K562 (cell line): ENCODE data around the gene COL23A1. TPM values are rescaled to one million over a fixed set of nuclear protein-coding genes. Genes with fewer than 3 reads are reported as not detected.

ENCODE experiments used
- ARNT ChIP-seq, 2 experiments: fragments of 450-650 bp; IDR thresholded peaks; 2 replicates each; pipeline ENCODE4 v1.6.1; 2016; ENCODE audit warnings: mild to moderate bottlenecking in 1 of 2
- ASH1L ChIP-seq: fragments of 450-650 bp; IDR thresholded peaks from 2 replicates; pipeline ENCODE4 v1.6.1; 2018; ENCODE audit warnings: borderline replicate concordance, mild to moderate bottlenecking, low read depth; ENCODE audit not compliant: partially characterized antibody
- CBX3 ChIP-seq, 2 experiments: IDR thresholded peaks; 1 replicate in 1 of 2; 2 replicates in 1 of 2; pipeline ENCODE4 v1.6.1; 2012; ENCODE audit warnings: inconsistent platforms in 2 of 2, low read length in 2 of 2, borderline replicate concordance in 1 of 2, control low read depth in 1 of 2
- E2F6 ChIP-seq, 2 experiments: IDR thresholded peaks; 2 replicates each; pipeline ENCODE4 v1.6.1; 2011; ENCODE audit warnings: borderline replicate concordance in 1 of 2, control low read depth in 1 of 2, low read depth in 1 of 2, low read length in 1 of 2, mild to moderate bottlenecking in 1 of 2, mixed read lengths in 1 of 2, moderate library complexity in 1 of 2; ENCODE audit not compliant: insufficient read depth in 1 of 2, insufficient read length in 1 of 2, poor library complexity in 1 of 2, severe bottlenecking in 1 of 2; ENCODE audit errors: extremely low read depth in 1 of 2
- HMG20A ChIP-seq: fragments of 450-650 bp; formaldehyde crosslinking; conservative IDR thresholded peaks from 2 replicates; pipeline ENCODE4 v1.4.0; 2020; ENCODE audit warnings: mild to moderate bottlenecking, mixed read lengths
- KDM5B ChIP-seq: fragments of 200-600 bp; sonication (generic); IDR thresholded peaks from 2 replicates; pipeline ENCODE4 v1.6.1; 2012; ENCODE audit warnings: low read depth, mild to moderate bottlenecking, moderate library complexity, low read length, control low read depth, inconsistent platforms; ENCODE audit not compliant: insufficient replicate concordance
- LARP7 ChIP-seq: fragments of 450-650 bp; IDR thresholded peaks from 2 replicates; pipeline ENCODE4 v1.6.1; 2016
- LCOR ChIP-seq: sonication (generic); formaldehyde crosslinking; IDR thresholded peaks from 2 replicates; pipeline ENCODE4 v1.8.0; 2022; ENCODE audit warnings: mild to moderate bottlenecking, missing genetic modification reagents
- MTA1 ChIP-seq: fragments of 450-650 bp; IDR thresholded peaks from 2 replicates; pipeline ENCODE4 v1.6.1; 2017; ENCODE audit warnings: borderline replicate concordance
- NFYB ChIP-seq: IDR thresholded peaks from 2 replicates; pipeline ENCODE4 v1.6.1; 2011; ENCODE audit warnings: mild to moderate bottlenecking, moderate library complexity; ENCODE audit not compliant: insufficient read length; ENCODE audit errors: extremely low read depth
- NR2C1 ChIP-seq, 2 experiments: fragments of 450-650 bp; IDR thresholded peaks; 2 replicates each; pipeline ENCODE4 v1.6.1; 2017; ENCODE audit warnings: mild to moderate bottlenecking in 2 of 2, antibody characterized with exemption in 1 of 2, inconsistent platforms in 1 of 2, missing compliant biosample characterization in 1 of 2, missing genetic modification characterization in 1 of 2
- POLR2A ChIP-seq: fragments of 450-650 bp; conservative IDR thresholded peaks from 2 replicates; pipeline ENCODE4 v1.6.1; 2016
- RB1 ChIP-seq: fragments of 450-650 bp; IDR thresholded peaks from 2 replicates; pipeline ENCODE4 v1.6.1; 2017; ENCODE audit warnings: low read depth, mild to moderate bottlenecking
- SMAD1 ChIP-seq: fragments of 150-350 bp; IDR thresholded peaks from 2 replicates; pipeline ENCODE4 v1.6.1; 2014; ENCODE audit warnings: low read length, low read depth; ENCODE audit not compliant: partially characterized antibody
- STAG1 ChIP-seq: sonication (generic); formaldehyde crosslinking; IDR thresholded peaks from 2 replicates; pipeline ENCODE4 v1.5.0; 2020; ENCODE audit warnings: missing genetic modification reagents, borderline replicate concordance
- THRAP3 ChIP-seq: fragments of 450-650 bp; IDR thresholded peaks from 2 replicates; pipeline ENCODE4 v1.6.1; 2016; ENCODE audit warnings: mild to moderate bottlenecking, inconsistent platforms, borderline replicate concordance
- TRIM24 ChIP-seq, 2 experiments: fragments of 450-650 bp; IDR thresholded peaks; 2 replicates each; pipeline ENCODE4 v1.6.1; 2016
- VEZF1 ChIP-seq: fragments of 200-800 bp; sonication (Bioruptor generic); IDR thresholded peaks from 2 replicates; pipeline ENCODE4 v1.6.1; 2017; ENCODE audit warnings: missing genetic modification characterization, missing compliant biosample characterization
- ZKSCAN1 ChIP-seq: fragments of 150-350 bp; IDR thresholded peaks from 2 replicates; pipeline ENCODE4 v1.6.1; 2016; ENCODE audit warnings: low read depth, low read length
- ZMIZ1 ChIP-seq, 2 experiments: fragments of 150-350 bp in 1 of 2; IDR thresholded peaks; 2 replicates each; pipeline ENCODE4 v1.6.1; 2012 to 2016; ENCODE audit warnings: low read depth in 2 of 2, low read length in 2 of 2, mild to moderate bottlenecking in 1 of 2, moderate library complexity in 1 of 2
- ZNF512 ChIP-seq: IDR thresholded peaks from 2 replicates; pipeline ENCODE4 v1.6.1; 2016; ENCODE audit warnings: missing genetic modification characterization, missing compliant biosample characterization
- ZNF77 ChIP-seq: fragments of 250-450 bp; sonication (Bioruptor Pico); IDR thresholded peaks from 2 replicates; pipeline ENCODE4 v1.5.0; 2020
- polyA plus RNA-seq, 8 experiments: library from polyadenylated mRNA; depleted of rRNA in 4 of 8; stranded (reverse) in 5 of 8; unstranded in 3 of 8; fragments of >200 nt; fragmentation: Nextera tagmentation in 2 of 8; fragmentation: Illumina TruSeq in 1 of 8; extraction: Ambion mirVana in 2 of 8; extraction: Trizol in 1 of 8; gene quantifications; 2 replicates each; pipeline versions ENCODE4 v1.2.1 to v1.2.3, GENCODE V29; 2011 to 2014; ENCODE audit warnings: inconsistent platforms in 1 of 8, missing spikeins in 1 of 8
- total RNA-seq, 7 experiments: library from RNA; depleted of rRNA in 6 of 7; stranded (reverse); fragments of >200 nt in 6 of 7; fragmentation: Illumina TruSeq in 2 of 7; extraction: Trizol in 2 of 7; gene quantifications; 2 replicates each; pipeline versions ENCODE4 v1.2.1 to v1.2.3, GENCODE V29; 2011 to 2021; ENCODE audit warnings: low replicate concordance in 1 of 7

The COL23A1 gene
- total and polyA plus RNA-seq, 9 of the 15 experiments (the other 6 are each of a cell fraction or from before 2014, with no cell fraction given): 0.09 TPM; not detected in 8

GRCh38 chr5:178627259-178627598, 37.0 kb upstream of the COL23A1 start (continued):
- TF ChIP-seq ZMIZ1 (IDR thresholded peaks at IDR 0.05; ENCODE audit: low read depth in 2 of 2, low read length in 2 of 2) (no peak), KDM5B (no peak), SMAD1 (no peak), ASH1L (no peak), VEZF1 (CRISPR knock-in tag) (peak; percentile 86), ZNF512 (tag) (no peak), MTA1 (no peak), THRAP3 (no peak), NFYB (no peak), POLR2A (no peak), HMG20A (CRISPR knock-in tag) (no peak), LARP7 (no peak), STAG1 (CRISPR knock-in tag) (no peak), LCOR (CRISPR knock-in tag) (no peak), ZNF77 (no peak), ARNT (IDR thresholded peaks at IDR 0.05) (no peak), TRIM24 (IDR thresholded peaks at IDR 0.05) (peak; percentile 64 to 82; a peak in 3 of 4 replicates), ZKSCAN1 (no peak), NR2C1 (IDR thresholded peaks at IDR 0.05) (no peak), NR2C1 (tag; IDR thresholded peaks at IDR 0.05) (no peak), RB1 (no peak), CBX3 (IDR thresholded peaks at IDR 0.05; ENCODE audit: borderline replicate concordance in 1 of 2, low read length in 2 of 2) (peak in 1 of 2 experiments; percentile 92; a peak in 2 of 3 replicates), E2F6 (IDR thresholded peaks at IDR 0.05; ENCODE audit: borderline replicate concordance in 1 of 2, extremely low read depth in 1 of 2, insufficient read depth in 1 of 2, insufficient read length in 1 of 2, low read depth in 1 of 2, low read length in 1 of 2, poor library complexity in 1 of 2, severe bottlenecking in 1 of 2) (peak in 1 of 2 experiments; percentile 63)
